Sciatic nerve (tissue), 2 donors: ENCODE results near the gene ZNF324B. TPM values are rescaled to one million over a fixed set of nuclear protein-coding genes. Genes with fewer than 3 reads are reported as not detected.
"Not testable (repeated sequence)": the region's sequence is repeated elsewhere in the genome, so short reads cannot be mapped to it uniquely, and the experiment has no call there.

Experiments
- ATAC-seq: fragments of 200-7000 bp; cut with Tn5 transposase; one replicate; pipeline ENCODE4 v1.9.1; 2020; ENCODE audit warnings: mild to moderate bottlenecking, moderate library complexity
- DNase-seq: peaks from one replicate; pipeline ENCODE4 v3.0.0-alpha.2; 2020; ENCODE audit warnings: low spot score
- intact Hi-C: fragments of 100-400 bp; cut with DNase I; formaldehyde crosslinking; loops from one replicate; pipeline ENCODE4 v1.14.2; 2022
- total RNA-seq: library from RNA; stranded (reverse); fragmentation: NEBNext Ultra II Directional; extraction: Animal tissue kit (Norgen Biotek cat#: 25700); gene quantifications from one replicate; pipeline ENCODE4 v1.2.1, GENCODE V29; 2021
- donor health status: DM: no; HTN: no; CAD: no.
- donor health status: DM: no; HTN: no; CAD: no.

The ZNF324B gene
- total RNA-seq, 1 donor from 2014 or later: 7.5 TPM

GRCh38 chr19:58449980-58450379 is 1.4 kb upstream of the ZNF324B start:
- ATAC-seq, DNase-seq, intact Hi-C loops: not testable (repeated sequence)

GRCh38 chr19:58450856-58451357 is 515 bp upstream of the ZNF324B start:
- ATAC-seq: no peak
- intact Hi-C loops: no loop called here
- no peak for DNase-seq

GRCh38 chr19:58453743-58454142 is 2.3 kb downstream of the ZNF324B start:
- ATAC-seq: no peak
- no peak for DNase-seq
- intact Hi-C loops: no loop called here

- DNase-seq (no peak), ATAC-seq (no peak)
- intact Hi-C loops: no loop called here
Measured at GRCh38 chr19:58455306-58455705, 3.9 kb downstream of the ZNF324B start.

GRCh38 chr19:58456111-58456510 is 4.7 kb downstream of the ZNF324B start:
- intact Hi-C loops: no loop called here
- no peak for DNase-seq
- no peak for ATAC-seq

- DNase-seq: no peak
- intact Hi-C loops: no loop called here
- ATAC-seq: no peak
Measured at GRCh38 chr19:58460039-58460438, 8.6 kb downstream of the ZNF324B start.

- no peak for DNase-seq
- ATAC-seq: no peak
Measured at GRCh38 chr19:58466089-58466759, 14.8 kb downstream of the ZNF324B start.

GRCh38 chr19:58466760-58467589 is 15.6 kb downstream of the ZNF324B start, which contains the start of gene ZNF324:
ZNF324 (plus strand) TSS chr19:58467080; CDS start chr19:58469186, 2,106 bp downstream.
- peak; percentile 99 for ATAC-seq
- peak; percentile 100 for DNase-seq
- intact Hi-C loops: no loop called here

More at GRCh38 chr19:58466089-58466759, 14.8 kb downstream of the ZNF324B start:
- intact Hi-C loops: no loop called here

- ATAC-seq: no peak
- intact Hi-C loops: no loop called here
- no peak for DNase-seq
Measured at GRCh38 chr19:58468216-58468839, 16.9 kb downstream of the ZNF324B start.

- intact Hi-C loops: no loop called here
- DNase-seq (no peak), ATAC-seq (no peak)
Measured at GRCh38 chr19:58469241-58470013, 18.0 kb downstream of the ZNF324B start.

GRCh38 chr19:58470837-58471543 is 19.6 kb downstream of the ZNF324B start:
- intact Hi-C loops, DNase-seq, ATAC-seq: not testable (repeated sequence)

- intact Hi-C loops: no loop called here
- DNase-seq: no peak
- no peak for ATAC-seq
Measured at GRCh38 chr19:58471736-58472135, 20.3 kb downstream of the ZNF324B start.

- DNase-seq (no peak), ATAC-seq (no peak)
- intact Hi-C loops: no loop called here
Measured at GRCh38 chr19:58473775-58474174, 22.4 kb downstream of the ZNF324B start.

GRCh38 chr19:58474291-58474996 is 23.0 kb downstream of the ZNF324B start:
- intact Hi-C loops: no loop called here
- DNase-seq (no peak), ATAC-seq (no peak)

GRCh38 chr19:58474997-58475713 is 23.7 kb downstream of the ZNF324B start:
- DNase-seq: no peak
- intact Hi-C loops: no loop called here
- ATAC-seq: no peak

- ATAC-seq (peak; percentile 94), DNase-seq (peak; percentile 97)
- intact Hi-C loops: no loop called here
Measured at GRCh38 chr19:58475714-58476497, 24.5 kb downstream of the ZNF324B start, which contains the start of gene ZNF446. ZNF446 (plus strand) TSS chr19:58476352; CDS start chr19:58477219, 867 bp downstream.
